HUES48 (cell line): ENCODE measurements around the gene ADARB2.
A peak's percentile ranks its signal among the peaks of the same experiment; 100 is the strongest.

ENCODE experiments used
- H3K27ac ChIP-seq: one replicate; pipeline ENCODE4 v1.7.0; 2013; ENCODE audit warnings: low read depth, low read length, inconsistent platforms
- H3K27me3 ChIP-seq: 2 replicates; pipeline ENCODE4 v1.6.1; 2013; ENCODE audit warnings: mild to moderate bottlenecking, low read length; ENCODE audit not compliant: control insufficient read depth, insufficient read depth
- H3K36me3 ChIP-seq: 2 replicates; pipeline ENCODE4 v1.6.1; 2013; ENCODE audit warnings: low read length; ENCODE audit not compliant: control insufficient read depth, insufficient read depth
- H3K4me1 ChIP-seq: 2 replicates; pipeline ENCODE4 v1.6.1; 2013; ENCODE audit warnings: mild to moderate bottlenecking, low read length; ENCODE audit not compliant: control insufficient read depth, insufficient read depth
- H3K4me3 ChIP-seq: 2 replicates; pipeline ENCODE4 v1.5.1; 2013; ENCODE audit warnings: mild to moderate bottlenecking, low read depth, low read length
- H3K9ac ChIP-seq: 2 replicates; pipeline ENCODE4 v1.6.1; 2013; ENCODE audit warnings: mild to moderate bottlenecking, low read depth, low read length, moderate library complexity
- H3K9me3 ChIP-seq: 2 replicates; pipeline ENCODE4 v1.6.1; 2013; ENCODE audit warnings: low read length; ENCODE audit not compliant: control insufficient read depth, insufficient read depth

ADARB2 gene

DNA sequence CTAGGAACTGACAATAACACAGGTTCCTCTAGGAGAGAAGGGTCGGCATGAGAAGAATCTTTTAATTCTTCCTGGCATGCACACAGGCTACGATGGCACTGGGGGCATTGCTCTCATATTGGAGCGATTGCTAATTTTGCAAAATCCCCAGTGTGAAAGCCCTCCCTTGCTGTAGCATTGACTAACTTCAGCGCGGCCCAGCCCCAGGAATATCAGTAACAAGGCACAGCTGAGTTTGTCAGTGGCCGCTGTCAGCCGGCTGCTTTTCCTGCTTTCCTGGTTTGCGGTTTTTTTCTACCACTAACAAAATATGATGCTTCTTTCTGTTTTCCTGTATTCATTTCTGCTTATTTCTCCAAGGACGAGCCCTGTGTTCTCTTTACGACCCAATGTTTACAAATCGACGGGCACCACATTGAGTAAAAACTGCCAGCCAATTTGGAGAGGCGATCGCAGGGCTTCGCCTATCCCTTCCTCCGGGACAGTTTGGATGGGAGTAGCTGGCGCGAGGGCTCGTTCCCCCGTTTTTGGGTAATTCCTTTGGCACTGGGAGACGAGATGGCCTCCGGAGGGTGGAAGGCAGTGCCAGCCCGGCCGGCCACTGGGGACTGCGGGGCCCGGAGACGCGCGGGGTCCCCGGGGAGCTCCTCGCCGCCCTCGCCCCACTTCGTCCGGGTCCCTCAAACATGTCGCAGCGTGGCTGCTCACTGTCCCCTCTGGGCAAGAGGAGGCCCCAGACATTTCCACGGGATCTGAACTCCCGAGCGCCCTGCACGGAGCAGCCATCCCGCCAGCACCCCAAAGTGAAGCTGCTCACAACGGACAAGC is 967 bp downstream of the ADARB2 start:
- Histone ChIP-seq H3K4me1 (peaks cover 17% of the 10 kb centered on the region), H3K27me3 (peaks cover 65% of the 10 kb centered on the region), H3K9ac (no peak overlapping the region), H3K27ac (no peak overlapping the region), H3K4me3 (peak overlapping the region; percentile 63), H3K36me3 (no peaks in the 10 kb centered on the region), H3K9me3 (no peaks in the 10 kb centered on the region)

DNA sequence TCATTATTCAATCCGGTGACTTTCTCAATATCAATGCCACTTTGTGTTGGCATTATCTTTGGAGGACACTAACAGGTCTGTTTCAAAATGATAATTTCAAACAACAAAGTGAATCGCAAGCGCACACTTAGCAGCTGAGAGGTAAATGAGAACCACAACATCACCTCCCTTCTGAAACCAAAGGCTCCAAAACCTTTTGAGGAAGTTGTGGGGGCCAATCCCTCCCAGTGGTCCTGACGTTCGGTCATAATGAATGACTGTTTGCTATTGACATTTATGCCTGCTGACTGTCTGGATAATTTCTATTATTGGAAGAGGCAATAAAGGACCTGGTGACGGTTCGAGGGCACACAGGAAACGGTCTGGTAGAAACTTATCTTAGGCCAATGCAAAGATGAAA is 1.8 kb downstream of the ADARB2 start:
- Histone ChIP-seq H3K27me3 (peaks cover 61% of the 10 kb centered on the region), H3K4me1 (peaks cover 19% of the 10 kb centered on the region), H3K36me3 (no peaks in the 10 kb centered on the region), H3K9me3 (no peaks in the 10 kb centered on the region), H3K4me3 (no peak overlapping the region), H3K27ac (no peak overlapping the region), H3K9ac (no peak overlapping the region)

DNA sequence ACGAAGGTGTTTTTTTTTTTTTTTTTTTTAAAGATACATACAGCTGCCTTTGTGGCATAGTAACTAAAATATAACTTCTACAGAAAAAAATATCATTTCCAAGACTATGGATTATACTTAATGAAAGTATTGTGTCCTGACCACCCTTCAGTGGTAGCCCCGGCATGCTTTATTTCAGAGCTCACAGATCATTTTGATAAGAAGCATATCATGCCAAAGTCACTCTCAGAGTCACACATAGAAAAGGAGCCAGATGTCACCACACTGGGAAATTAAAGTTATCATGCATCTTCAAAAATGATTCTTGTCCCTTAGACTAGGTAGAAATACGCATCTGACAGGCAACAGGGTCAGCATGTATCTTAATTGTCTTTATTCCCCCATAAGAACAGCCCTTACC is 3.0 kb downstream of the ADARB2 start:
- Histone ChIP-seq H3K4me1 (peaks cover 22% of the 10 kb centered on the region), H3K27ac (no peak overlapping the region), H3K4me3 (no peak overlapping the region), H3K36me3 (no peaks in the 10 kb centered on the region), H3K27me3 (peaks cover 50% of the 10 kb centered on the region), H3K9me3 (no peaks in the 10 kb centered on the region), H3K9ac (no peak overlapping the region)

DNA sequence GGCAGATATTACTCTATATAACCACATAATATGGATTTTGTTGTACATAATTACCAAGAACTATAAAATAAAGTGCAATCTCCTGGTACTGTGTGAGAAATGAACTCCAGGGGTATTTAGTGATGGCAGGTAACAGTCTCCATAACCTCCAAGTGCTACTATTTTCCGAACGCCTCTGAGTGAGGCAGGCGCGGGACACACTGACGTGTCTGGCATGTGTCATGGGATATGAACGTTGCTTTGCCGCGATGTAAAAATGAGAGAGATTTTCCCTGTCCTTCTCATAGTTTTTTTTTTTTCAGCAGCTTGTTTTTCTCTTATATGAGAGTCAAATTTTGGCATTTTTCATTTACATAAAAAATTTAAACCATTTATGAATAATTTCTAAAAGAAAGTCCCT is 3.6 kb downstream of the ADARB2 start:
- Histone ChIP-seq H3K27me3 (peaks cover 44% of the 10 kb centered on the region), H3K4me1 (peaks cover 22% of the 10 kb centered on the region), H3K9me3 (no peaks in the 10 kb centered on the region), H3K4me3 (no peak overlapping the region), H3K36me3 (no peaks in the 10 kb centered on the region), H3K9ac (no peak overlapping the region), H3K27ac (no peak overlapping the region)

DNA sequence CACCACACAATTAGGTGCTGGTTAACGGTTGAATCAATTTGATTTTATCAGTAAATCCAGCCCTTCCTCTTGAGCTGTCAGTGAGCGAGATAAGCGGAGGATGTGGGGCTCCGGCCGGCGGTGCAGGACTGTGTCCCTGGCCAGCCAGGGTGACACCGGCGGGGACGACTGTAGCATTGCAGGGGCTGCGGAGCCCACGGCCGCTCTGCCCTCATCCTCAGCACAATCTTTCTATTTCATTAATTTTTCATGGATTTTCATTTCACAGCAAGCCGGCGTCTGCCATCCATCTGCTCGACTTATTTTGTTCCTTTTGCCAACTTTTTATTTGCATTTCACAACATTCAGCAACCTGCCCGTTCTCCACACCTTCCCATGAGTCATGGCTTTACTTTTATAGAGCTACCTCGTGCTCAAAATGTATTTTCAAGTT is 4.7 kb downstream of the ADARB2 start:
- H3K27me3 ChIP-seq: peaks cover 33% of the 10 kb centered on the region
- H3K9ac ChIP-seq: no peak overlapping the region
- H3K4me3 ChIP-seq: no peak overlapping the region
- no peaks in the 10 kb centered on the region for H3K36me3 ChIP-seq
- no peak overlapping the region for H3K27ac ChIP-seq
- peaks cover 17% of the 10 kb centered on the region for H3K4me1 ChIP-seq
- no peaks in the 10 kb centered on the region for H3K9me3 ChIP-seq

DNA sequence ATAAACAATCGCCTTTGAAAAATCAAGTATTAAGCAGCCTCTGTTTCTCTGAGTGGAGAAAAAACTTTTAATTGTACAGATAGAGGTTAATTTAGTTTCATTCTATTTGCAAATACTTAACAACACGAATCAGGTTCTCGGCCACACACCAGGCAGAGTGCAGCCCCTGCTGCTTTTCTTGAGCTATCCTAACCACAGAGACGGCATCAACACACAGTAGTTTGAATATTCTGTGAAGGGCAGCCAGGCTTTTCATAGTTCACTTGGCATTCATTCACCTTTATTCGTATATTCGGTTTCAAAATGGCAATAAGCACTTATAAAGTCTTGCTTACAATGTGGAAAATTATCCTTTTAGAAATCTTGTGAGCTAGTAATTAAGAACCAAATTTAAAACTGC is 5.7 kb downstream of the ADARB2 start:
- Histone ChIP-seq H3K4me3 (no peak overlapping the region), H3K36me3 (no peaks in the 10 kb centered on the region), H3K9me3 (no peaks in the 10 kb centered on the region), H3K27me3 (peaks cover 24% of the 10 kb centered on the region), H3K27ac (no peak overlapping the region), H3K4me1 (peaks cover 17% of the 10 kb centered on the region), H3K9ac (no peak overlapping the region)

DNA sequence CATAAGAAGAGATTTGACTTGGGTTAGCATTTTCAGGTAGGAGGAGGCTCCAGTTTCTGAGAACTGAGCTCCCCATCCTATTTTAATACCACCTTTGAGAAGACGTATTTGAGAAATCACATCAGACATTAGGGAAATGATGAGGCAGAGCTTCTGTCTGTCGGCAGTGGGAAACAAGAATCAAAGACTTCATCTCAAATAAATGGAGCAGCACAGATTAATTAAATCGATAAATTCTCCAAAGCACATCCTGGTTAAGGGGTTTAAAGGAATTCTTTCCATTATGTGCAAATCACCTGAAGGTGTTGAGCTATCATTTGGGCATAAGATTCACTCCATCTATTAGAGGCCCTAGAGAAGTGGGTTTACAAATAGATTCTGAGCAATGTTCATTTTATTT is 7.6 kb downstream of the ADARB2 start:
- no peak overlapping the region for H3K9ac ChIP-seq
- peaks cover 11% of the 10 kb centered on the region for H3K4me1 ChIP-seq
- no peak overlapping the region for H3K27ac ChIP-seq
- peaks cover 5% of the 10 kb centered on the region for H3K27me3 ChIP-seq
- H3K36me3 ChIP-seq: no peaks in the 10 kb centered on the region
- no peak overlapping the region for H3K4me3 ChIP-seq
- H3K9me3 ChIP-seq: no peaks in the 10 kb centered on the region

DNA sequence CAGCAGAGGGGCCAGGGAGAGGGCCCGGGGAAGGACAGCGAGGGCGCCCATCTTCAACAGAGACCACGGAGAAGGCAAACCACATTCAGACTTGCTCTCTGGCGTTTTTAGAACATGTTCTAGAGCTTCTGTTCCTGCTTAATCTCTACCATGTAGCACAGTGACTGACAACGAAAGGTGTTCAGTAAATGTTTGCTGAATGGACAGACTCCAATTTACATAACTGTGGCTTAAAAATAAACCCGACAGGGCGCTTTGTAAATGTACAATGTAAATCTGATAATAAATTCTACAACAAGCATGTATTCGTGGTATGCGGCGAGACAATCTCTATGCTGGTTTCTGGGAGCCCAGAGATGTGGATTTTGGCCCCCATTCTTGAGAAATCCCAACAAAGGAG is 10.5 kb downstream of the ADARB2 start:
- no peaks in the 10 kb centered on the region for H3K27me3 ChIP-seq
- no peak overlapping the region for H3K9ac ChIP-seq

DNA sequence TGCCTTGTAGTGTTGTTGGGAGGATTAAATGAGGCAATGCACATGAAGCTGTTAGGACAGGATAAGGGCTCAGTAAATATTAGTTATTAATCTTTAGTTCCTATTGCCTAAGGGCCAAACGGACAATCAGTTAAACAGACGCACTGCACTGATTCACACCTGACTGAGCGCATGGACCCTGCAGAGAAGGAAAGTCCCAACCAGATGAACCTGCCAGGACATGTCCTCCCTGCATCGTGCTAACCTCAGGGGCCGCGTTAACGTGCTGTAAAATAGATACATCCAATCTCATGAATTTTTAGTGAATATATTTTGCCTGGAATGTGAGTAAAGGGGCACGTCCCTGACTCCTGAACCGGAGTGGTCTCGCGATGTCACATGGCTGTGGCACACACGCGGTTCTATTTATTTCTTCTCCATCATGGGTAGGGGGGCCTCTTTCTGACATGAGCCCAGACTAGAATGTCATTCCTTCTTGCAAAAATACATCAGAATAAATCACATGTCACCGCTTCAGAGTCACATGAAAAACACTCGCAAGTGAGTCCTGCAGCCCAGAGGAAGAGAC is 12.3 kb downstream of the ADARB2 start:
- Histone ChIP-seq H3K4me3 (no peak overlapping the region), H3K9ac (no peak overlapping the region), H3K36me3 (no peaks in the 10 kb centered on the region), H3K27me3 (no peaks in the 10 kb centered on the region), H3K4me1 (no peaks in the 10 kb centered on the region), H3K27ac (no peak overlapping the region), H3K9me3 (no peaks in the 10 kb centered on the region)

More for the DNA sequence above, 10.5 kb downstream of the ADARB2 start:
- H3K9me3 ChIP-seq: no peaks in the 10 kb centered on the region
- no peaks in the 10 kb centered on the region for H3K36me3 ChIP-seq
- peaks cover 10% of the 10 kb centered on the region for H3K4me1 ChIP-seq
- no peak overlapping the region for H3K4me3 ChIP-seq
- H3K27ac ChIP-seq: no peak overlapping the region

DNA sequence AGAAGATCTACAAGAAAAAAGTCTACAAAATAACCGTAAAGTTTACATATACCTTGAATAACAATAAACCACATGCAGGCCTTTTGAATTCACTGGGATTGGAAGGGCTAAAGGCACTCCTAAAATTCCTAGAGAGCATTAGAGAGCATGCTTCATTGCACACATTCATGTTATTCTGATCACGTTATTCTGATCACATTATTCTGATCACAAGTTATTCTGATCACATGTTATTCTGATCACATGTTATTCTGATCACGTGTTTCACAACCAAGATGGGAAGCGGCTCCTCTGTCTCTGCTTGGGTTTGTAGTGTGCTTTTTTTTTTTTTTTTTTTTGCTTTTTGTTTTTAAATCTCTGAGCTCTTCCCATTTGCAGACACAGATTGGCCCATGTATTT is 20.5 kb downstream of the ADARB2 start:
- no peak overlapping the region for H3K4me3 ChIP-seq
- no peaks in the 10 kb centered on the region for H3K27me3 ChIP-seq
- no peaks in the 10 kb centered on the region for H3K36me3 ChIP-seq

DNA sequence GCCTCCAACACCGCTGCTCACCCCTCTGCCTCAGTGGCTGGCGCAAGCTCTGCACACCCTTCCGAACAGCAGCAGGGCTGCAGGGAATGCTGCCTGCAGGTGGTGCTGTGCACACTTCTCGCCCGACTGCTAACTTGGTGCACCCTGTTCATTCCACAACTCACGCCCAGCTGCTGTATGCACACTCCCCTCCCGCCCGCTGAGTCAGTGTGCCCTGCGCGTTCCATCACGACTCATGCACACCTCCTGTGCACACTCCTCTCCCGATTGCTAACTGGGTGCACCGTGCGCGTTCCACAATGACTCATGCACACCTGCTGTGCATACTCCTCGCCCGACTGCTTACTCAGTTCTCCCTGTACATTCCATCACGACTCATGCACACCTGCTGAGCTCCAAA is 21.5 kb downstream of the ADARB2 start:
- Histone ChIP-seq H3K4me1 (peaks cover 15% of the 10 kb centered on the region), H3K27me3 (no peaks in the 10 kb centered on the region), H3K27ac (no peak overlapping the region), H3K9ac (no peak overlapping the region), H3K9me3 (no peaks in the 10 kb centered on the region), H3K4me3 (no peak overlapping the region; the same call in 1 of the 2 replicates), H3K36me3 (no peaks in the 10 kb centered on the region)

More for the DNA sequence above, 20.5 kb downstream of the ADARB2 start:
- no peaks in the 10 kb centered on the region for H3K9me3 ChIP-seq
- H3K9ac ChIP-seq: no peak overlapping the region
- H3K4me1 ChIP-seq: peaks cover 15% of the 10 kb centered on the region
- no peak overlapping the region for H3K27ac ChIP-seq
